GM15510 (cell line): ENCODE results near the gene THSD7A.

ENCODE experiments used
- POLR2A ChIP-seq: IDR thresholded peaks from 3 replicates; pipeline ENCODE4 v1.6.1; 2011; ENCODE audit warnings: borderline replicate concordance; ENCODE audit not compliant: insufficient read length; ENCODE audit errors: extremely low read depth

THSD7A gene

GRCh38 chr7:11713352-11713751, 118.6 kb downstream of the THSD7A start:
- TF ChIP-seq POLR2A: no peak

DNA sequence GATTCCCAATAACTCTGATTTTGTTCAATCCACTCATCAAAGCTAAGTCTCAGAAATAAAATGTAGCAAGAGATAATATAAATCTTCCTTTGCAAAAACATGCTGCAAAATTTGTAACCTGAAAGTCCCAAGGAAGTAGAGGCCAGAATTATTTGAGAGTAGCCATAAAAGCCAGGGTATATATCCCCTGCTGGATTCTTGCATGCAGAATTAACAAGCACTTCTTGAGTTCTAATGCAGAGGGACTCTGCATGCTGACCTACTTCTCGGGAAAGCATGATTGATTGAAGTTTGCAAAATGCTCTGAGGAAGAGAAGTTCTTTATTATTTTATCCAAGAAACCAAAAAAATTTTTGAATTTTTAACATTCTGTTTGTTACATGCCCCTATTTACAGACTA, 121.6 kb downstream of the THSD7A start:
- TF ChIP-seq POLR2A: no peak

- no peak for TF ChIP-seq POLR2A
Measured at GRCh38 chr7:11709196-11709595, 122.8 kb downstream of the THSD7A start.

GRCh38 chr7:11707606-11708193, 124.3 kb downstream of the THSD7A start:
- TF ChIP-seq POLR2A: no peak

- no peak for TF ChIP-seq POLR2A
Measured at GRCh38 chr7:11706666-11707605, 125.1 kb downstream of the THSD7A start.

DNA sequence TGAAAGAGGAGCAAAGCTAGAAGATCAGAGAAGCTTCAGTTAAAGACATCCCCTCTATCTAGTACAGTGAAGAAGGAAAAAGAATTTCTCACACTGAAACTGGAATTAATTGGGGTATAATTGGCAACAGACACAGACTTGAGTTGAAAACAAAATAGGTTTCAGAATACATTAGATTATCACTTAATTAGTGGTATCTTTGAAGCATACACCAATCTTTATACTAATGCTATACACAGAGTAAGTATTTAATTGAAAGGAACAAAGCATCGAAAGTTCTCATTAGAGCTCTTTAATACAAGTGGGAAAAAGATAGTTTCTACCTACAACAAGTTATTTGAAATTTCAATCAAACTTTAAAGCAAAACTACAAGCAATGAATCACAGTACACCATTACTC, 128.2 kb downstream of the THSD7A start:
- TF ChIP-seq POLR2A: no peak

- no peak for TF ChIP-seq POLR2A
Measured at GRCh38 chr7:11702938-11703337, 129.1 kb downstream of the THSD7A start.

DNA sequence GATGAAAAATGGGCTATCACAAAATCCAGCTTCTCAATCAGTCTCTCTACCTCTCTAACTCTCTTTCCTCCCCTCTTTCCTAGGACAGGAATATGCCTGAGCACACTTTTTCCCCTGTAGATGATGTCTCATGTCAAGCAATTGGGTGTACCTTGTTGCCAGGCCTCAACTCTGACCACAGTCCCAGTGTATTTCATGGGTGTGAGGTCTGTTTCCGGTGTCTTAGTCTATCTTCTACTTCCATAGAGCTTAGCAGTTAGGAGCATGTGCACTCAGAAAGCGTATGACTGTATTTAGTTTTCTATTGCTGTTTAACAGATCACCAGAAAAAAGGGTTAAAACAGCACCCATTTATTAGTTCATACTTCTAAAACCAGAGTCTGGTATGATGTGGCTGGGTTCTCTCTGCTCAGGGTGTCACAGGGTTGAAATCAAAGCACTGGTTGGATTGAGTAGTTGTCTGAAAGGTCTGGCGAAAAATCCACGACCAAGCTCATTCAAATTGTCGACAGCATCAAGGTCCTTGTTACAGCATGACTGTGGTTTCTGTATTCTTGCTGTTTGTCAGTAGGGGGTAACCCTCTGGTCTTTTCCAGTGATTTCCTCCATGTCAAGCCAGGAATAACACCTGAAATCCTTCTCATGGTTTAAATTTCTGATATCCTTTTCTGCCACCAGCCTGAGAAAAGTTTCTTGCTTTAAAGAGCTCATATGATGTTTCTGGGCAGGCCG, 130.0 kb downstream of the THSD7A start:
- no peak for TF ChIP-seq POLR2A

DNA sequence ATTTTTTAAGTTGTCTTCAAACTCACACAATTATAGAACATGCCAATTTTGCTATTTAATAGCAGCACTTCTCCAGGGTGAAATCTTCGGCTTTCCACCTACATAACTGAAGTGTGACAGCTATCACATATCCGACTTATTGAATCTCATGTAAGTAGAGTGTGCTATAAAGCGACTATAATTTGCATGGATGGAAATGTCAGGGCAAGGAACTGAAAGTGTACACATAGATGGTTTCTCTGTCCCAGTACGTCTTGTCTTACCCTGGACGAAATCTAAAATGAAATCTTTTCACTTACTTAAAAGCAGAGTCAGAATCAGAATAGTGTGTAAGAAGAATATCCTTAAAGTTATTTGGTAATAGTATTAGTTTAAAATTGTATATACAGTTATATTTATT, 132.3 kb downstream of the THSD7A start:
- no peak for TF ChIP-seq POLR2A

DNA sequence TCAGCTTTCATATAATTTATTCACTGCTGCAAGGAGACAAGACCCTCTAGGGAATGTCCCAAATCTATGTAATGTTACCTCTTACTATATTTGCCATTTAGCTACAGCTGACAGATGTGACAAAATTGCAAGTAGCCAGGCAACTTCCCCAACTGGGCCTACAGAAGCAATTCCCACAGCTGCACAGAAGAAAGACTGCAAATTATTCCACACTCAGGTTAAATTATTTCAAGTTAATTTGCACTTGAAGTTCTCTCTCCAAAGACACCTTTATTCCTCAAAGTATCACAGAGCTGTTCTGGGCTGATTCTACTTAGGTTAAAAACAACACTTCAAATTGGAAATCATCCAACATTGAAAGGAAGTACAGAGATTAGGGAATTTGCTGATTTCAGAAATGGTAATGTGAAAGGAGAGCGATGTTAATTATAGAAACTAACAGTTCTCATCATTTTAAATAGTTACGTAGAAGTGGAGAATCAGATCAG, 133.6 kb downstream of the THSD7A start:
- TF ChIP-seq POLR2A: no peak

GRCh38 chr7:11690395-11690794, 141.6 kb downstream of the THSD7A start:
- TF ChIP-seq POLR2A: no peak

DNA sequence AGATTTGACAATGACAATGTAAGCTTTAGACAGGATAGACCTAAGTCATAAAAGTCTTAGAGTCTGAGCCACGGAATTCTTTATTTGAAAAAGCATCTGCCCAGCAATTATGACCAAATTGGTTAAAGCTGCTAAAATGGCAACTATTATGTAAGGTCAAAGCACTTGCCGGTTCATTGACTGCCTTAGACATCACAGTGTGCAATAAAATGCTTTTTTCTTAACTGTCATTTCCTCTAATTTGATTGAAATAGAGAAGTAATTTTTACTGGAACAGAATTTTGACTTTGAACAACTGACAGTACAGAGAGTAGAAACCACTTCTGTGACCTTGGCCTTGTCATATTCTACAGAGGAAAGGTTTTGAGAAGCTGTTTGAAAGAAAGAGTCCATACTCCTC, 142.9 kb downstream of the THSD7A start:
- TF ChIP-seq POLR2A: no peak

DNA sequence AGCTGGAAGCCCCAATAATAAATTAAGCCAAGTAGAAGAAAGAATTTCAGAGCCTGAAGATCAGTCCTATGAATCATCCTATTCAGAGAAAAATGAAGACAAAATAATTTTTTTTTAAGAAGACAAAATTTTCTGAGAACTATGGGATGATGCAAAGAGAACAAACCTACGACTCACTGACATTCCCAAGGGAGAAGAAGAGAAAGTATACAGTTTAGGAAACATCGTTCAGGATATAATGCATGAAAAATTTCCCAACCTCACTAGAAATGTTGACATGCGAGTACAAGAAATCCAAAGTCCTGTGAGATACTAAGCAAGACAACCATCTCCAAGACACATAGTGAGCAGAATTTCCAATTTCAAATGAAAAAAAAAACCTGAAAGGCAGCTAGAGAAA, 150.5 kb downstream of the THSD7A start:
- TF ChIP-seq POLR2A: no peak

GRCh38 chr7:11675163-11675562, 156.8 kb downstream of the THSD7A start:
- no peak for TF ChIP-seq POLR2A

DNA sequence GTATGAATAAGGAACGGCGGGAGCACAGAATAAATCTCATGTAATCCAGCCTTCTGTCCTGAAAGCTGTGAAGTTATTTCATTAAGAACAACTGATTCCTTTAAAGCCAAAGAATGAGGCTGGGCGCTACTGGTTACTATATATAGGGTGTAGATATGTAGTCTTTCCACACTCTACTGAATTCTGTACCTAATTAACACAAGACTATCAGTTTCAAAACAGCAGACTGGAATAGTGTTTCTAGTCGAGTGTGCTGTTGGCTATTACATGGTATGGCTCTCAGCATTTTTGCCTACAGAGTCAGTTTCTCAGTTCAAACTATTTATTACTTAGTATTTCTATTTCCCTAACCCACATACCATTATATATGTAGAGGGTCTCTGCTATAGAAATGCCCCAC, 163.3 kb downstream of the THSD7A start:
- no peak for TF ChIP-seq POLR2A
